GM18858 (cell line): ENCODE measurements around the gene FBXW7.

Experiments used
- ATAC-seq: cut with Tn5 transposase; IDR thresholded peaks from one replicate; pipeline ENCODE4 v1.9.1; 2021; ENCODE audit not compliant: unreplicated experiment

FBXW7 gene

GRCh38 chr4:152294331-152294730 lies 241.6 kb downstream of the FBXW7 start:
- no peak for ATAC-seq

GRCh38 chr4:152293527-152293926 lies 242.4 kb downstream of the FBXW7 start:
- ATAC-seq = no peak

GRCh38 chr4:152290366-152290921 lies 245.4 kb downstream of the FBXW7 start:
- ATAC-seq = no peak

GRCh38 chr4:152289941-152290340 lies 246.0 kb downstream of the FBXW7 start:
- no peak for ATAC-seq

- no peak for ATAC-seq
Observed at GRCh38 chr4:152289541-152289940, 246.4 kb downstream of the FBXW7 start.

- no peak for ATAC-seq
Observed at GRCh38 chr4:152283801-152284470, 252.0 kb downstream of the FBXW7 start.

- no peak for ATAC-seq
Observed at GRCh38 chr4:152281822-152282221, 254.1 kb downstream of the FBXW7 start.

- no peak for ATAC-seq
Observed at GRCh38 chr4:152281211-152281610, 254.7 kb downstream of the FBXW7 start.

- no peak for ATAC-seq
Observed at GRCh38 chr4:152279234-152279566, 256.7 kb downstream of the FBXW7 start.

- peak; percentile 73 for ATAC-seq
Observed at GRCh38 chr4:152278505-152279233, 257.2 kb downstream of the FBXW7 start.

- peak; percentile 23 for ATAC-seq
Observed at GRCh38 chr4:152278172-152278504, 257.8 kb downstream of the FBXW7 start.

- no peak for ATAC-seq
Observed at GRCh38 chr4:152277333-152277732, 258.6 kb downstream of the FBXW7 start.

- no peak for ATAC-seq
Observed at GRCh38 chr4:152273343-152273742, 262.5 kb downstream of the FBXW7 start.
